ENCODE data around the gene PRSS57. TPM values are rescaled to one million over a fixed set of nuclear protein-coding genes. Genes with fewer than 3 reads are reported as not detected.

PRSS57 gene
- total RNA-seq, 6 experiments from 2014 or later, result 0.20 TPM; not detected in 5

- H3K27me3 ChIP-seq, result no peaks in the 10 kb centered on the region
- H3K4me1 ChIP-seq, result no peaks in the 10 kb centered on the region
- no peaks in the 10 kb centered on the region for H3K9me3 ChIP-seq
- intact Hi-C loops (cut with DNase I), result no loop called here
- ATAC-seq (no peak), DNase-seq (no peak)
- TF ChIP-seq CTCF (IDR thresholded peaks at IDR 0.05) (no peak), POLR2A (IDR thresholded peaks at IDR 0.05) (no peak)
- H3K4me3 ChIP-seq, result no peak overlapping the region
- H3K27ac ChIP-seq, result no peak overlapping the region
- H3K36me3 ChIP-seq, result peaks cover 0 to 67% (median 22%) of the 10 kb centered on the region in 4 donors
- WGBS (ENCODE audit: insufficient coverage, low coverage, low lambda C conversion rate, missing lambda C conversion rate), result 67% methylated on average over 1 of the region's 11 CpGs
Measured at GRCh38 chr19:650121-650520, 45.1 kb downstream of the PRSS57 start.

DNA sequence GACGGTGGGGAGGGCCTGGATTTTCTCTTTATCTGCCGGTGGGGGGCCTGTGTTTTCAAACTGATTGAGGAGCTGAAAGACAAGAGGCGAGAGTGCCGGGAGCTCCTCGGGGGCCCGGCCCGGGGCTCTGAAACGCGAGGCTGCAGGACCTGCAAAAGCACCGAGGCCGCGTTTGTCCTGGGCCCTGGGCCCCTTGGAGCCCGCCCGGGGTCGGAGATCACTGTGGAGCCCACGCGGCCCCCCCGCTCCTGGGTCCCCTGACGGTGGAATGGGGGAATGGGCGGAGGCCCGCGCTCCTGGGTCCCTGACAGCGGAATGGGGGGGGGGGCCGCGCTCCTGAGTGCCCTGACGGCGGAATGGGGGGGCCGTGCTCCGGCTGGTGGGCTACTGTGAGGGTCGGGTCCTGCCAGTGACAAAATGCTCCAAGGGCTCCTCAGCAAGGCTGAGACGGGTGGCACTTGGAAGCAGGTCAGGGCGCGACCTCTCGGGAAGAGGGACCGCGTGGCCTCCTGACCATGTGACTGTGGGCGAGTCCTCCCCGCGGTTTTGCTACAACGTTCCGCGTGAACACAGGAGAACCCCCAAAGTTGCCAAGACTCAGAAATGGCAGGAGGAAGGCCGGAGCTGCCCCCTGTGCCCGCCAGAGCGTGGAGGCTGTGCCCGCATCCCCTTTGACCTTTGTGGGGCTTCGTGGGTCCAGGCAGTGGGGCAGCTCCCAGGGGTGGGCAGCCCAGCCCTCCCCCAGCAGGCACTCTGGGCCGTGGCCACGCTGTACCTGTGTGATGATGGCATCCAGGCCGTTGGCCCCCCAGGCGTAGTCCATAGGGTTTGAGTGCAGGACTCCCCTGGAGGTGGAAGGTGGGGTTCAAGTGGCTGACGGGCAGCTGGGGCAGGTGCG lies 46.1 kb downstream of the PRSS57 start:
- Histone ChIP-seq H3K9me3 (no peaks in the 10 kb centered on the region), H3K27me3 (no peaks in the 10 kb centered on the region), H3K27ac (no peak overlapping the region), H3K4me3 (no peak overlapping the region), H3K36me3 (peaks cover 0 to 67% (median 22%) of the 10 kb centered on the region in 4 donors), H3K4me1 (no peaks in the 10 kb centered on the region)
- no peak for DNase-seq
- ATAC-seq, result no peak
- 87% methylated on average over 4 of the region's 53 CpGs for WGBS (ENCODE audit: insufficient coverage, low coverage, low lambda C conversion rate, missing lambda C conversion rate)
- no peak for TF ChIP-seq POLR2A (IDR thresholded peaks at IDR 0.05)
- no peak for TF ChIP-seq CTCF (IDR thresholded peaks at IDR 0.05)
- intact Hi-C loops (cut with DNase I), result no loop called here

DNA sequence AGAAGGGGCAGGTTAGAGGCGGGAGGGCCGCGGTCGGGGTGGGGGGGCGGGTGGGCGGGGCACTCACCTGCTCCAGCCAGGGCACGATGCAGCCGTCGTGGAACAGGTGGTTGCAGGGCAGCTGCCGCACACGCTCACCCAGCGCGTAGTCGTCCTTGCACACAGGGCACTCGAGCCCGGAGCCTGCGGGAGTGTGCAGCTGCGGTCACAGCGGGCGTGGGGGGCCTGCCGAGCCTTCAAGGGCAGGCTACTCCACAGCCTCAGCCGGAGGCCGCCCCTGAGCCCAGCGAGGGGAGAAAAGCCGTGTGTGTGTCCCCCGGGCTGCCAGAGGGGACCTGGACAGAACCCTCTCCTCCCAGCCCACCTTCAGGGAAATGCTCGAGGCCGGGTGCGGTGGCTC lies 46.9 kb downstream of the PRSS57 start:
- Histone ChIP-seq H3K27me3 (no peaks in the 10 kb centered on the region), H3K4me1 (no peaks in the 10 kb centered on the region), H3K36me3 (peaks cover 0 to 62% (median 22%) of the 10 kb centered on the region in 4 donors), H3K4me3 (no peak overlapping the region), H3K27ac (no peak overlapping the region), H3K9me3 (no peaks in the 10 kb centered on the region)
- DNase-seq (no peak), ATAC-seq (no peak)
- intact Hi-C loops (cut with DNase I), result no loop called here
- TF ChIP-seq CTCF (IDR thresholded peaks at IDR 0.05) (no peak), POLR2A (IDR thresholded peaks at IDR 0.05) (no peak)
- WGBS (ENCODE audit: insufficient coverage, low coverage, low lambda C conversion rate, missing lambda C conversion rate), result 93% methylated on average over 3 of the region's 29 CpGs

DNA sequence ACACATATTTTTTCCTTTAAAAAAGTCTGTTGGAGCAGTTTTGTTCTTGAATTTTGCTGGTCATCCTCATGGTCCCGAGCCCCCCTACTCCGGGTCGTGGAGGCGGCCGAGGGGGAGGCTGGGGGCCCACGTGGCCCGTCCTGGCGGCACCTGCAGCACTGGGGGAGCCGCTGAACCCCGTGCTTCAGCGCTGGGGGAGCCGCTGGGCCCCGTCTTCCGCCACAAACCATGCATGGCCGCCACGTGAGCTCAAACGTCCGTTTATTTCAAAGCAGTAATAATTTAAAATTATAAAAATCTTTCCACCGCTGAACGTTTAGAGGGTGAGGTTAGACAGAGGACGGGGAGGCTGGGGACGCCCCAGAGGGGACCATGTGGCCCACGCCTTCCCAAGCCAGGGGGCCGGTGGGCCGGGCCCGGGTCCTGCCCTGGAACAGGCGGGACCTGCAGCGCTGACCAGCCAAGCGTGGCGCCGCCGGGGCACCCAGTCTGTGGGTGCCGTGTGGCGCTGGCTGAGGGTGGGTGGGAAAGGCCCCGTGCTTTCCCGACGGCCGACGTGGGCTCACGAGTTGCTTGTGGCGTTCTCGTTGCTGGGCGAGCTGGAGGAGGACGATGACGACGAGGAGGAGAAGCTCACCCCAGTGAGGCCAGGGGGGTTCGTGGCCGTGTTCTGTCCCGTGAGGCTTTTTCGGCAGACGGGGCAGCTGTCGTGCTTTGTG lies 47.5 kb downstream of the PRSS57 start:
- no peak for TF ChIP-seq POLR2A (IDR thresholded peaks at IDR 0.05)
- TF ChIP-seq CTCF (IDR thresholded peaks at IDR 0.05), result no peak
- Histone ChIP-seq H3K4me3 (no peak overlapping the region), H3K4me1 (no peaks in the 10 kb centered on the region), H3K36me3 (peaks cover 0 to 58% (median 22%) of the 10 kb centered on the region in 4 donors), H3K27ac (no peak overlapping the region), H3K27me3 (no peaks in the 10 kb centered on the region), H3K9me3 (no peaks in the 10 kb centered on the region)
- WGBS (ENCODE audit: insufficient coverage, low coverage, low lambda C conversion rate, missing lambda C conversion rate), result 80% methylated on average over 9 of the region's 52 CpGs
- intact Hi-C loops (cut with DNase I), result no loop called here
- ATAC-seq (no peak), DNase-seq (no peak)
